GM23248 (cell line): ENCODE results near the gene PRKCE.

Experiments used
- EZH2 ChIP-seq: fragments of 200-600 bp; sonication (generic); IDR thresholded peaks from 2 replicates; pipeline ENCODE4 v1.6.1; 2018; ENCODE audit warnings: antibody characterized with exemption, mild to moderate bottlenecking; ENCODE audit not compliant: insufficient read depth, poor library complexity, severe bottlenecking
- EZH2phosphoT487 ChIP-seq: fragments of 200-600 bp; sonication (generic); IDR thresholded peaks from 2 replicates; pipeline ENCODE4 v1.6.1; 2018; ENCODE audit warnings: antibody characterized with exemption, moderate library complexity, mild to moderate bottlenecking, low read depth; ENCODE audit not compliant: insufficient read depth

DNA sequence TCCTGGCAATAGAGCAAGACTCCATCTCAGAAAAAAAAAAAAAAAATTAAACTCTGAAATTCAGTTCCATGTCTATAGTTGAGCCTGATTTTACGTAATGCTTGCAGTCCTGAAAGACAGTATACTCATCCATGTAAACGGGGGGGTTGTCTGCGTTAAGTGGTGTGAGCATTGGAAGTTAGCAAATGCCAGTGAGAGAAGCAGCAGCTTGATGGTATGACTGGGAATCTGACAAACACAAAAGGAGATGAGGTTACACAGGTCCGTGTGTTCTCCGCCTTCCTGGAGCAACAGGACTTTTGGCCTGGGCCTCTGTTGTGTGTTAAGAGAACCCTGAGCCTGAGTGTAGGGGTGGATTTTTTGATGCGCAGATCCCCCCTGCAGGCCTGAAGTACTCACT, 82.9 kb downstream of the PRKCE start:
- no peak for TF ChIP-seq EZH2
- no peak for TF ChIP-seq EZH2phosphoT487
